A549 (cell line): ENCODE data around the gene NME3.

Experiments used
- CHD2 ChIP-seq: fragments of 150-350 bp; IDR thresholded peaks from 2 replicates; pipeline ENCODE4 v1.6.1; 2014; ENCODE audit warnings: low read length; ENCODE audit not compliant: partially characterized antibody
- CTCF ChIP-seq: fragments of >200 bp; sonication (Bioruptor Twin); formaldehyde crosslinking; IDR thresholded peaks from 3 replicates; pipeline ENCODE4 v1.5.1; 2016
- EP300 ChIP-seq, 2 experiments: fragments of >200 bp; sonication (Bioruptor Twin); formaldehyde crosslinking; IDR thresholded peaks; 2 replicates in 1 of 2; 3 replicates in 1 of 2; pipeline ENCODE4 v1.6.1; 2016 to 2017
- JUN ChIP-seq, 2 experiments: fragments of >200 bp; sonication (Bioruptor Twin); formaldehyde crosslinking; IDR thresholded peaks; 2 replicates in 1 of 2; 3 replicates in 1 of 2; pipeline ENCODE4 v1.6.1; 2016 to 2017
- JUNB ChIP-seq: fragments of >200 bp; sonication (Bioruptor Twin); formaldehyde crosslinking; IDR thresholded peaks from 2 replicates; pipeline ENCODE4 v1.6.1; 2016
- MYC ChIP-seq: IDR thresholded peaks from 2 replicates; pipeline ENCODE4 v1.6.1; 2012; ENCODE audit warnings: mild to moderate bottlenecking, inconsistent platforms, low read length, improper control_type of control experiment, borderline replicate concordance
- NPAS2 ChIP-seq: fragments of 250-450 bp; sonication (Bioruptor Pico); IDR thresholded peaks from 2 replicates; pipeline ENCODE4 v1.8.0; 2022; ENCODE audit warnings: mild to moderate bottlenecking, moderate library complexity, borderline replicate concordance
- RARB ChIP-seq: fragments of 250-450 bp; sonication (Bioruptor Pico); IDR thresholded peaks from 2 replicates; pipeline ENCODE4 v1.8.0; 2021; ENCODE audit warnings: mild to moderate bottlenecking, moderate library complexity
- REST ChIP-seq: fragments of 200-600 bp; sonication (generic); IDR thresholded peaks from 2 replicates; pipeline ENCODE4 v1.6.1; 2016; ENCODE audit warnings: antibody characterized with exemption, mild to moderate bottlenecking, moderate library complexity
- RFX5 ChIP-seq: fragments of 450-650 bp; IDR thresholded peaks from 2 replicates; pipeline ENCODE4 v1.7.1; 2014; ENCODE audit warnings: antibody characterized with exemption, mild to moderate bottlenecking, moderate library complexity
- RNF2 ChIP-seq: fragments of 200-600 bp; sonication (generic); IDR thresholded peaks from 2 replicates; pipeline ENCODE4 v1.6.1; 2016; ENCODE audit warnings: low read depth, mild to moderate bottlenecking, antibody characterized with exemption, moderate library complexity, borderline replicate concordance

GRCh38 chr16:1740781-1741490 lies 30.4 kb downstream of the NME3 start:
- TF ChIP-seq CTCF = no peak
- TF ChIP-seq EP300 (IDR thresholded peaks at IDR 0.05) = no peak
- TF ChIP-seq RARB (CRISPR knock-in tag) = no peak
- no peak for TF ChIP-seq RNF2
- TF ChIP-seq CHD2 = no peak
- no peak for TF ChIP-seq REST
- TF ChIP-seq RFX5 = no peak
- TF ChIP-seq NPAS2 (CRISPR knock-in tag) = no peak
- no peak for TF ChIP-seq MYC
- no peak for TF ChIP-seq JUNB
- no peak for TF ChIP-seq JUN (IDR thresholded peaks at IDR 0.05)
